ENCODE measurements around the gene HS3ST4.

- TF ChIP-seq, protein P1, sequence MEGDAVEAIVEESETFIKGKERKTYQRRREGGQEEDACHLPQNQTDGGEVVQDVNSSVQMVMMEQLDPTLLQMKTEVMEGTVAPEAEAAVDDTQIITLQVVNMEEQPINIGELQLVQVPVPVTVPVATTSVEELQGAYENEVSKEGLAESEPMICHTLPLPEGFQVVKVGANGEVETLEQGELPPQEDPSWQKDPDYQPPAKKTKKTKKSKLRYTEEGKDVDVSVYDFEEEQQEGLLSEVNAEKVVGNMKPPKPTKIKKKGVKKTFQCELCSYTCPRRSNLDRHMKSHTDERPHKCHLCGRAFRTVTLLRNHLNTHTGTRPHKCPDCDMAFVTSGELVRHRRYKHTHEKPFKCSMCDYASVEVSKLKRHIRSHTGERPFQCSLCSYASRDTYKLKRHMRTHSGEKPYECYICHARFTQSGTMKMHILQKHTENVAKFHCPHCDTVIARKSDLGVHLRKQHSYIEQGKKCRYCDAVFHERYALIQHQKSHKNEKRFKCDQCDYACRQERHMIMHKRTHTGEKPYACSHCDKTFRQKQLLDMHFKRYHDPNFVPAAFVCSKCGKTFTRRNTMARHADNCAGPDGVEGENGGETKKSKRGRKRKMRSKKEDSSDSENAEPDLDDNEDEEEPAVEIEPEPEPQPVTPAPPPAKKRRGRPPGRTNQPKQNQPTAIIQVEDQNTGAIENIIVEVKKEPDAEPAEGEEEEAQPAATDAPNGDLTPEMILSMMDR (conservative IDR thresholded peaks at IDR 0.05; ENCODE audit: low read depth, low read length), result no peak
- no peak for TF ChIP-seq POLR2A (IDR thresholded peaks at IDR 0.05; ENCODE audit: low read depth, low read length)
- TF ChIP-seq CHD1 (IDR thresholded peaks at IDR 0.05; ENCODE audit: low read depth, low read length), result no peak
- no peak for TF ChIP-seq MAZ (IDR thresholded peaks at IDR 0.05; ENCODE audit: borderline replicate concordance, low read depth, low read length)
- TF ChIP-seq RFX5 (IDR thresholded peaks at IDR 0.05; ENCODE audit: low read depth, low read length), result no peak
- no peak for TF ChIP-seq FOS (IDR thresholded peaks at IDR 0.05; ENCODE audit: low read depth, low read length)
- TF ChIP-seq, protein P2, sequence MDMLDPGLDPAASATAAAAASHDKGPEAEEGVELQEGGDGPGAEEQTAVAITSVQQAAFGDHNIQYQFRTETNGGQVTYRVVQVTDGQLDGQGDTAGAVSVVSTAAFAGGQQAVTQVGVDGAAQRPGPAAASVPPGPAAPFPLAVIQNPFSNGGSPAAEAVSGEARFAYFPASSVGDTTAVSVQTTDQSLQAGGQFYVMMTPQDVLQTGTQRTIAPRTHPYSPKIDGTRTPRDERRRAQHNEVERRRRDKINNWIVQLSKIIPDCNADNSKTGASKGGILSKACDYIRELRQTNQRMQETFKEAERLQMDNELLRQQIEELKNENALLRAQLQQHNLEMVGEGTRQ (IDR thresholded peaks at IDR 0.05; ENCODE audit: low read depth, low read length), result no peak
- TF ChIP-seq RAD21 (IDR thresholded peaks at IDR 0.05; ENCODE audit: low read length), result no peak
- no peak for TF ChIP-seq NFE2L2 (IDR thresholded peaks at IDR 0.05; ENCODE audit: low read depth, low read length)
- no peak for TF ChIP-seq RCOR1 (IDR thresholded peaks at IDR 0.05; ENCODE audit: insufficient replicate concordance, low read length)
- TF ChIP-seq SMC3 (IDR thresholded peaks at IDR 0.05; ENCODE audit: low read depth, low read length), result no peak
- no peak for TF ChIP-seq BHLHE40 (IDR thresholded peaks at IDR 0.05; ENCODE audit: low read depth, low read length)
- no peak for TF ChIP-seq ELK1 (IDR thresholded peaks at IDR 0.05; ENCODE audit: borderline replicate concordance, low read depth, low read length)
- no peak for TF ChIP-seq CEBPB (IDR thresholded peaks at IDR 0.05; ENCODE audit: low read depth, low read length)
Measured at GRCh38 chr16:25786748-25787147, 95.0 kb downstream of the HS3ST4 start.

All from IMR-90 (cell line).